ENCODE results near the gene HDGFL2. TPM values are rescaled to one million over a fixed set of nuclear protein-coding genes. Genes with fewer than 3 reads are reported as not detected.

HDGFL2 gene
- total RNA-seq, 2 donors from 2014 or later = 24.9 to 33.6 TPM

GRCh38 chr19:4516199-4516938 is 44.3 kb downstream of the HDGFL2 start:
- no peak overlapping the region for H3K4me3 ChIP-seq
- peaks cover 9% of the 10 kb centered on the region for H3K4me1 ChIP-seq
- intact Hi-C loops (cut with DNase I) = no loop called here
- 82 to 89% methylated on average over 11 to 14 of the region's 14 CpGs for WGBS, 2 donors
- H3K9me3 ChIP-seq = no peaks in the 10 kb centered on the region
- H3K27ac ChIP-seq = no peak overlapping the region
- ATAC-seq = no peak
- no peaks in the 10 kb centered on the region for H3K36me3 ChIP-seq (replicated peaks in 1 of 2; ENCODE audit: insufficient read depth in 1 of 2, low read depth in 2 of 2)
- H3K27me3 ChIP-seq = no peaks in the 10 kb centered on the region
- DNase-seq = no peak
- TF ChIP-seq CTCF (IDR thresholded peaks at IDR 0.05) (no peak), POLR2A (IDR thresholded peaks at IDR 0.05) (no peak)

- ATAC-seq = no peak
- no peak for TF ChIP-seq CTCF (IDR thresholded peaks at IDR 0.05)
- no peak for TF ChIP-seq POLR2A (IDR thresholded peaks at IDR 0.05)
- Histone ChIP-seq H3K4me1 (peaks cover 9% of the 10 kb centered on the region), H3K27ac (no peak overlapping the region), H3K9me3 (no peaks in the 10 kb centered on the region), H3K36me3 (replicated peaks in 1 of 2; ENCODE audit: insufficient read depth in 1 of 2, low read depth in 2 of 2) (no peaks in the 10 kb centered on the region), H3K27me3 (no peaks in the 10 kb centered on the region), H3K4me3 (no peak overlapping the region)
- intact Hi-C loops (cut with DNase I) = no loop called here
- 72 to 100% methylated on average over 4 to 6 of the region's 8 CpGs for WGBS, 2 donors
- no peak for DNase-seq
Measured at GRCh38 chr19:4516939-4517300, 44.8 kb downstream of the HDGFL2 start.

GRCh38 chr19:4517451-4518057 is 45.5 kb downstream of the HDGFL2 start:
- intact Hi-C loops (cut with DNase I) = no loop called here
- no peak for DNase-seq
- TF ChIP-seq POLR2A (IDR thresholded peaks at IDR 0.05) (no peak), CTCF (IDR thresholded peaks at IDR 0.05) (no peak)
- H3K27ac ChIP-seq = no peak overlapping the region
- ATAC-seq = no peak
- 70 to 87% methylated on average over 7 to 11 of the region's 24 CpGs for WGBS, 2 donors
- H3K27me3 ChIP-seq = no peaks in the 10 kb centered on the region
- peaks cover 9% of the 10 kb centered on the region for H3K4me1 ChIP-seq
- H3K4me3 ChIP-seq = no peak overlapping the region
- H3K9me3 ChIP-seq = no peaks in the 10 kb centered on the region
- no peaks in the 10 kb centered on the region for H3K36me3 ChIP-seq (replicated peaks in 1 of 2; ENCODE audit: insufficient read depth in 1 of 2, low read depth in 2 of 2)

- ATAC-seq (peak; percentile 64), DNase-seq (peak; percentile 41 to 81 (median 60))
- no peak for TF ChIP-seq CTCF (IDR thresholded peaks at IDR 0.05)
- no peaks in the 10 kb centered on the region for H3K27me3 ChIP-seq
- H3K9me3 ChIP-seq = no peaks in the 10 kb centered on the region
- intact Hi-C loops (cut with DNase I) = no loop called here
- 74 to 83% methylated on average over 21 to 33 of the region's 34 CpGs for whole genome bisulfite sequencing, 2 donors
- no peak within 1 kb of the TSS for H3K27ac ChIP-seq
- H3K4me1 ChIP-seq = peaks cover 9% of the 10 kb centered on the region
- H3K36me3 ChIP-seq (replicated peaks in 1 of 2; ENCODE audit: insufficient read depth in 1 of 2, low read depth in 2 of 2) = no peaks in the 10 kb centered on the region
- H3K4me3 ChIP-seq = no peak within 1 kb of the TSS
Measured at GRCh38 chr19:4518345-4519171, 46.5 kb downstream of the HDGFL2 start, which contains the start of gene PLIN4. Gene PLIN4 (minus strand): TSS chr19:4518486. CDS start chr19:4518272, 214 bp downstream.
